AG04450 (cell line): ENCODE data around the gene DPM2. TPM values are rescaled to one million over a fixed set of nuclear protein-coding genes. Genes with fewer than 3 reads are reported as not detected.
A peak's percentile ranks its signal among the peaks of the same experiment; 100 is the strongest.

Experiments
- CTCF ChIA-PET: fragments of 300-600, 350-600 bp; formaldehyde crosslinking; extraction: SDS; loops from one replicate; lab custom pipeline; 2022; ENCODE audit warnings: antibody characterized with exemption, inconsistent platforms; lab: Charles Lee
- POLR2A ChIA-PET: fragments of 350-600 bp; formaldehyde crosslinking; extraction: SDS; loops from one replicate; lab custom pipeline; 2021; ENCODE audit warnings: antibody characterized with exemption, inconsistent platforms; lab: Yijun Ruan, JAX
- DNase-seq: peaks from one replicate; pipeline ENCODE4 v3.0.0-alpha.2; 2011; ENCODE audit warnings: low read depth, low spot score
- H3K27ac ChIP-seq: one replicate; pipeline ENCODE4 v1.5.1; 2012; ENCODE audit warnings: low read depth, low read length, control low read depth
- H3K27me3 ChIP-seq: one replicate; pipeline ENCODE4 v1.6.0; 2012; ENCODE audit warnings: low read length; ENCODE audit not compliant: control insufficient read depth, insufficient read depth
- H3K4me3 ChIP-seq: 2 replicates; pipeline ENCODE4 v1.5.1; 2011; ENCODE audit warnings: mild to moderate bottlenecking, low read depth, low read length, control low read depth
- H3K9me3 ChIP-seq: 2 replicates; pipeline ENCODE4 v1.5.1; 2012; ENCODE audit warnings: low read length; ENCODE audit not compliant: control insufficient read depth, insufficient read depth
- CTCF ChIP-seq: IDR thresholded peaks from 2 replicates; pipeline ENCODE4 v1.5.1; 2011; ENCODE audit warnings: low read depth, low read length, control low read depth, inconsistent platforms
- polyA plus RNA-seq: library from polyadenylated mRNA; depleted of rRNA; stranded (reverse); fragments of >200 nt; gene quantifications from 2 replicates; pipeline ENCODE4 v1.2.3, GENCODE V29; 2011

Gene DPM2
- polyA plus RNA-seq, 1 experiment = 25.3 TPM

- H3K9me3 ChIP-seq = no peaks in the 10 kb centered on the region; the same call in 1 of the 2 replicates
- no peak for TF ChIP-seq CTCF
- CTCF ChIA-PET = no interaction called here
- DNase-seq = no peak
- no peak overlapping the region for H3K27ac ChIP-seq
- H3K27me3 ChIP-seq = no peaks in the 10 kb centered on the region
- no peak overlapping the region for H3K4me3 ChIP-seq
- POLR2A ChIA-PET = no interaction called here
These were observed 45.3 kb upstream of the DPM2 start for GRCh38 chr9:127982912-127983311.

- no peaks in the 10 kb centered on the region; the same call in 1 of the 2 replicates for H3K9me3 ChIP-seq
- H3K27me3 ChIP-seq = no peaks in the 10 kb centered on the region
- ChIA-PET CTCF (interaction anchor here (1.2 to 1.4 kb wide), 2 partner anchors 39 to 136 kb away, joined by 3 to 7 read pairs; no protein-coding TSS in a partner anchor), POLR2A (interaction anchor here (0.8 to 1.7 kb wide), 5 partner anchors 13 to 38 kb away, joined by 3 to 8 read pairs (median 4); no protein-coding TSS in a partner anchor)
- TF ChIP-seq CTCF = no peak
- peak overlapping the region; percentile 59 for H3K4me3 ChIP-seq
- no peak for DNase-seq
- peak overlapping the region; percentile 84 for H3K27ac ChIP-seq
These were observed 44.0 kb upstream of the DPM2 start for GRCh38 chr9:127981559-127982121.

- Histone ChIP-seq H3K27ac (peak within 1 kb of the TSS; percentile 84), H3K9me3 (no peaks in the 10 kb centered on the region; the same call in 1 of the 2 replicates), H3K4me3 (peak within 1 kb of the TSS; percentile 83), H3K27me3 (no peaks in the 10 kb centered on the region)
- no peak for TF ChIP-seq CTCF
- ChIA-PET CTCF (interaction anchor here (1.2 to 1.4 kb wide), 2 partner anchors 38 to 137 kb away, joined by 3 to 7 read pairs; no protein-coding TSS in a partner anchor), POLR2A (interaction anchor here (0.6 to 3.3 kb wide), 9 partner anchors 12 to 113 kb away, joined by 3 to 8 read pairs (median 3); no protein-coding TSS in a partner anchor)
- DNase-seq = peak; percentile 52
These were observed 43.3 kb upstream of the DPM2 start, which contains the start of gene EEIG1 for GRCh38 chr9:127980706-127981558. EEIG1 (minus strand) TSS chr9:127980989; CDS start chr9:127980137, 852 bp downstream.

GRCh38 chr9:127980060-127980705 is 42.5 kb upstream of the DPM2 start:
- Histone ChIP-seq H3K9me3 (no peaks in the 10 kb centered on the region; the same call in 1 of the 2 replicates), H3K4me3 (peak overlapping the region; percentile 83), H3K27me3 (no peaks in the 10 kb centered on the region), H3K27ac (peak overlapping the region; percentile 21)
- no peak for DNase-seq
- ChIA-PET POLR2A (interaction anchor here (0.6 to 3.3 kb wide), 9 partner anchors 10 to 119 kb away, joined by 3 to 8 read pairs (median 3); no protein-coding TSS in a partner anchor), CTCF (interaction anchor here (1.2 to 1.5 kb wide), 3 partner anchors 36 to 138 kb away, joined by 3 to 7 read pairs (median 4); no protein-coding TSS in a partner anchor)
- TF ChIP-seq CTCF = no peak
